IPS-18c (cell line): ENCODE data around the gene ST6GALNAC2.
"Not testable (repeated sequence)": the region's sequence is repeated elsewhere in the genome, so short reads cannot be mapped to it uniquely, and the experiment has no call there.

Experiments
- H3K4me3 ChIP-seq: 2 replicates; pipeline ENCODE4 v1.7.0; 2013; ENCODE audit warnings: low read depth, mild to moderate bottlenecking, low read length, moderate library complexity; ENCODE audit not compliant: insufficient read depth
- H3K9me3 ChIP-seq: one replicate; pipeline ENCODE4 v1.6.1; 2013; ENCODE audit warnings: mild to moderate bottlenecking, low read length, moderate library complexity; ENCODE audit not compliant: control insufficient read depth, insufficient read depth

The ST6GALNAC2 gene

GRCh38 chr17:76578376-76578775 lies 7.3 kb downstream of the ST6GALNAC2 start:
- Histone ChIP-seq H3K9me3 (no peaks in the 10 kb centered on the region), H3K4me3 (no peak overlapping the region)

- Histone ChIP-seq H3K9me3 (no peaks in the 10 kb centered on the region), H3K4me3 (no peak overlapping the region)
These were observed 7.8 kb downstream of the ST6GALNAC2 start for GRCh38 chr17:76577876-76578275.

GRCh38 chr17:76576189-76576588 lies 9.5 kb downstream of the ST6GALNAC2 start:
- no peaks in the 10 kb centered on the region for H3K9me3 ChIP-seq
- no peak overlapping the region for H3K4me3 ChIP-seq

GRCh38 chr17:76575570-76575969 lies 10.1 kb downstream of the ST6GALNAC2 start:
- no peak overlapping the region for H3K4me3 ChIP-seq
- no peaks in the 10 kb centered on the region for H3K9me3 ChIP-seq

- Histone ChIP-seq H3K4me3 (no peak overlapping the region), H3K9me3 (no peaks in the 10 kb centered on the region)
These were observed 11.5 kb downstream of the ST6GALNAC2 start for GRCh38 chr17:76574166-76574565.

GRCh38 chr17:76573096-76573495 lies 12.6 kb downstream of the ST6GALNAC2 start:
- no peaks in the 10 kb centered on the region for H3K9me3 ChIP-seq
- no peak overlapping the region for H3K4me3 ChIP-seq

- no peaks in the 10 kb centered on the region for H3K9me3 ChIP-seq
- H3K4me3 ChIP-seq, result no peak overlapping the region
These were observed 13.3 kb downstream of the ST6GALNAC2 start for GRCh38 chr17:76572201-76572910.

GRCh38 chr17:76570877-76571471 lies 14.7 kb downstream of the ST6GALNAC2 start:
- H3K9me3 ChIP-seq, result no peaks in the 10 kb centered on the region
- no peak overlapping the region for H3K4me3 ChIP-seq

GRCh38 chr17:76570457-76570856 lies 15.2 kb downstream of the ST6GALNAC2 start:
- no peaks in the 10 kb centered on the region for H3K9me3 ChIP-seq
- no peak overlapping the region for H3K4me3 ChIP-seq

GRCh38 chr17:76569607-76570279 lies 15.9 kb downstream of the ST6GALNAC2 start:
- Histone ChIP-seq H3K4me3 (no peak overlapping the region), H3K9me3 (no peaks in the 10 kb centered on the region)

- Histone ChIP-seq H3K4me3 (no peak overlapping the region), H3K9me3 (no peaks in the 10 kb centered on the region)
These were observed 16.8 kb downstream of the ST6GALNAC2 start for GRCh38 chr17:76568811-76569221.

- H3K4me3 ChIP-seq, result no peak overlapping the region
- no peaks in the 10 kb centered on the region for H3K9me3 ChIP-seq
These were observed 17.8 kb downstream of the ST6GALNAC2 start for GRCh38 chr17:76567634-76568432.

GRCh38 chr17:76566988-76567431 lies 18.6 kb downstream of the ST6GALNAC2 start:
- H3K4me3 ChIP-seq, result no peak overlapping the region
- no peaks in the 10 kb centered on the region for H3K9me3 ChIP-seq

GRCh38 chr17:76566613-76566943 lies 19.1 kb downstream of the ST6GALNAC2 start:
- Histone ChIP-seq H3K9me3 (no peaks in the 10 kb centered on the region), H3K4me3 (no peak overlapping the region)

- no peaks in the 10 kb centered on the region for H3K9me3 ChIP-seq
- no peak overlapping the region for H3K4me3 ChIP-seq
These were observed 19.7 kb downstream of the ST6GALNAC2 start for GRCh38 chr17:76565728-76566612.

GRCh38 chr17:76564991-76565727 lies 20.5 kb downstream of the ST6GALNAC2 start:
- H3K4me3 ChIP-seq, H3K9me3 ChIP-seq: not testable (repeated sequence)
